GM12874 (cell line): ENCODE data around the gene RERE.

Source experiments
- CTCF ChIP-seq: IDR thresholded peaks from 2 replicates; pipeline ENCODE4 v1.5.1; 2011; ENCODE audit warnings: low read depth, mild to moderate bottlenecking, control low read depth, low read length, moderate library complexity; ENCODE audit not compliant: insufficient read depth

The RERE gene

DNA sequence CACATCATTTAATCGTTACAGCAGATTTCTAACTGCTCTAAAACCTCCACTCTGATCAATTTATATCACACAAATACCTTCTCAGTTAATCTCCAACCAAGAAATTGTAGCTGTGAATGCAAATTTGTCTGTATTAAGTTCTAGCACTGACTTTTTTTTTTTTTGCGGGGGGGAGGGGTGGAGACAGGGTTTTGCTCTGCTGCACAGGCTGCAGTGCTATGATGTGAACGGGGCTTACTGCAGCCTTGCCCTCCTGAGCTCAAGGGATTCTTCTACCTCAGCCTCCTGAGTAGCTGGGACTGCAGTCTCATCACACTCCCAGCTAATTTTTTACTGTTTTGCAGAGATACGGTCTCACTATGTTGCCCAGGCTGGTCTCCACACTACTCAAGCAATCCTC lies 163.6 kb downstream of the RERE start:
- no peak for TF ChIP-seq CTCF

DNA sequence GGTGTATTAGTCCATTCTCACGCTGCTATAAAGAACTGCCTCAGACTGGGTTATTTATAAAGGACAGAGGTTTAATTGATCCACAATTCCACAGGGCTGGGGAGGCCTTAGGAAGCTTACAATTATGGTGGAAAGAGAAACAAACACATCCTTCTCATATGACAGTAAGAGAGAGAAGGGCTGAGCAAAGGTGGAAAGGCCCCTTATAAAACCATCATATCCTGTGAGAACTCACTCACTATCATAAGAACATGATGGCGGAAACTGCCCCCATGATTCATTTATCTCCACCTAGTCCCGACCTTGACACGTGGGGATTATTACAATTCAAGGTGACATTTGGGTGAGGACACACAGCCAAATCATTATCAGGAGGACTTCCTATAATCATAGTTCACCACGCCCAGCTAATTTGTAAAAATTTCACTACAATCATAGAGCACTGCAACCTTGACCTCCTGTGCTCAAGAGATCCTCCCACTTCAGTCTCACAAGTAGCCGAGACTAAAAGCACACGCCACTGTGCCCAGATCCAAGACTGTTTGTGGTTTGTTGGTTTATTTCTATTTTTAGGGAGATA lies 164.9 kb downstream of the RERE start:
- TF ChIP-seq CTCF: no peak

- no peak for TF ChIP-seq CTCF
Measured at GRCh38 chr1:8651962-8652361, 165.5 kb downstream of the RERE start.

DNA sequence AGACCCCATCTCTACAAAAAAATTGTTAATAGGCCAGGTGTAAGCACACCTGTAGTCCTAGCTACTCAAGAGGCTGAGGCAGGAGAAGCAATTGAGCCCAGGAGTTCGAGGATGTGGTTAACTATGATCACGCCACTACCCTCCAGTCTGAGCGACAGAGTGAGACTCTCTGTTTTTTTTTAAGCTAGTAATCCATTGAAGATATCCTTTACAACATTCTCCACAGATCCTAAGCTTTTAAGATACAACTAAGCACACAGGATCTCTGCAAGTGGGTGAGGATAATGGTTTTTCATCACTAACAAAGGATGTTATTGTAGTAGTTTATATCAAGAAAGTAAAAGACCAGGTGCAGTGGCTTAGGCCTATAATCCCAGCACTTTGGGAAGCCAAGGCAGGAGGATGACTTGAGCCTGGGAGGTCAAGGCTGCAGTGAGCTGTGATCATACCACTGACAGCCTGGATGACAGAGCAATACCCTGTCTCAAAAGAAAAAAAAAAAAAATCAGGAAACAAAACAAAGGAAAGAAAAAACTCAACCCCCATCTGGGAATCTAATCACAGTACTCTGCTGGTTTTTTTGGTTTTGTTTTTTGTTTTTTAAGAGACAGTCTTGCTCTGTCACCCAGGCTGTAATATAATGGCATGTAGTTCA lies 166.1 kb downstream of the RERE start:
- no peak for TF ChIP-seq CTCF

GRCh38 chr1:8649875-8650274 lies 167.6 kb downstream of the RERE start:
- no peak for TF ChIP-seq CTCF

DNA sequence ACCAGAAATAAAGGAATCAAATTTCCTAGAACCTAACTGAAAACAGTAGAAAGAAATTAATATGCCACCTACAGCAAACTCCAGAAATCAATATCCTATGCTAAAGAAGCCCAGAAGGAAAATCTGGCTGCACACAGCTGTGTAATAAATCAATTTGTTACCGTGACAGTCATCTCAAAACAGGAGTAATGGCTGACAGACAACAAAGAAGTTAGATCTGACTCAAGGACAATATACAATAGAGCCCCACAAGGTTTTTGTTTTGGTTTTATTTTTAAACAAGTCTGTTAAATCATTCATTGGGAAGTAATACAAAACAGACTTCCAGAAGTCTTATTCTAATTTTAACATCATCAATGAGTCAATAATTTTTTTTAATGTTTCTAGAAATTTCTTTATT lies 168.4 kb downstream of the RERE start:
- no peak for TF ChIP-seq CTCF

- no peak for TF ChIP-seq CTCF
Measured at GRCh38 chr1:8646996-8647395, 170.4 kb downstream of the RERE start.

- no peak for TF ChIP-seq CTCF
Measured at GRCh38 chr1:8646189-8646588, 171.3 kb downstream of the RERE start.
